KBM-7 (cell line): ENCODE results near the gene AK9.
"Not testable (repeated sequence)": the region's sequence is repeated elsewhere in the genome, so short reads cannot be mapped to it uniquely, and the experiment has no call there.

Experiments
- DNase-seq: peaks from one replicate; pipeline ENCODE4 v3.0.0-alpha.2; 2015
- in situ Hi-C: fragments of 300-500 bp; cut with MboI; formaldehyde crosslinking; loops from 2 replicates; pipeline ENCODE4 v1.14.3; 2020; ENCODE audit warnings: low sequenced_read_pairs, low pct_unique_long_range_greater_than_20kb, mixed read lengths

Gene AK9

GRCh38 chr6:109702791-109703190 lies 11.8 kb upstream of the AK9 start:
- in situ Hi-C loops: loop anchor here (25.0 kb wide), 1 partner anchor 335 kb away; no protein-coding TSS in a partner anchor
- peak; percentile 61 for DNase-seq

GRCh38 chr6:109701774-109702173 lies 10.8 kb upstream of the AK9 start:
- no peak for DNase-seq
- in situ Hi-C loops: loop anchor here (25.0 kb wide), 1 partner anchor 336 kb away; no protein-coding TSS in a partner anchor

- no peak for DNase-seq
- in situ Hi-C loops: loop anchor here (25.0 kb wide), 1 partner anchor 336 kb away; no protein-coding TSS in a partner anchor
Observed at GRCh38 chr6:109701221-109701620, 10.2 kb upstream of the AK9 start.

GRCh38 chr6:109696355-109696754 lies 5.4 kb upstream of the AK9 start:
- in situ Hi-C loops: no loop called here

GRCh38 chr6:109695468-109695867 lies 4.5 kb upstream of the AK9 start:
- no peak for DNase-seq
- in situ Hi-C loops: no loop called here

More at GRCh38 chr6:109696355-109696754, 5.4 kb upstream of the AK9 start:
- DNase-seq: no peak

- no peak for DNase-seq
- in situ Hi-C loops: no loop called here
Observed at GRCh38 chr6:109693111-109693510, 2.1 kb upstream of the AK9 start.

- peak; percentile 54 for DNase-seq
- in situ Hi-C loops: no loop called here
Observed at GRCh38 chr6:109690373-109690736, 647 bp downstream of the AK9 start.

GRCh38 chr6:109687271-109687761 lies 3.7 kb downstream of the AK9 start:
- no peak for DNase-seq
- in situ Hi-C loops: no loop called here

GRCh38 chr6:109686566-109687265 lies 4.3 kb downstream of the AK9 start:
- in situ Hi-C loops: no loop called here
- DNase-seq: no peak

GRCh38 chr6:109678661-109679505 lies 12.1 kb downstream of the AK9 start:
- DNase-seq, in situ Hi-C loops: not testable (repeated sequence)

GRCh38 chr6:109678240-109678639 lies 12.8 kb downstream of the AK9 start:
- no peak for DNase-seq
- in situ Hi-C loops: no loop called here

- no peak for DNase-seq
- in situ Hi-C loops: no loop called here
Observed at GRCh38 chr6:109676724-109677123, 14.3 kb downstream of the AK9 start.

GRCh38 chr6:109672839-109673238 lies 18.2 kb downstream of the AK9 start:
- in situ Hi-C loops: no loop called here

GRCh38 chr6:109672175-109672574 lies 18.8 kb downstream of the AK9 start:
- in situ Hi-C loops: no loop called here

More at GRCh38 chr6:109672839-109673238, 18.2 kb downstream of the AK9 start:
- no peak for DNase-seq

GRCh38 chr6:109671733-109672132 lies 19.3 kb downstream of the AK9 start:
- in situ Hi-C loops: no loop called here
- DNase-seq: no peak

More at GRCh38 chr6:109672175-109672574, 18.8 kb downstream of the AK9 start:
- DNase-seq: no peak

GRCh38 chr6:109669811-109670210 lies 21.2 kb downstream of the AK9 start:
- DNase-seq: no peak
- in situ Hi-C loops: no loop called here

GRCh38 chr6:109662192-109662591 lies 28.8 kb downstream of the AK9 start:
- in situ Hi-C loops: no loop called here
- DNase-seq: no peak

GRCh38 chr6:109660526-109661320 lies 30.3 kb downstream of the AK9 start:
- in situ Hi-C loops: no loop called here
- no peak for DNase-seq

GRCh38 chr6:109655761-109656262 lies 35.2 kb downstream of the AK9 start:
- no peak for DNase-seq
- in situ Hi-C loops: no loop called here
